GM12874 (cell line): ENCODE measurements around the gene ATXN7L1.

Source experiments
- CTCF ChIP-seq: IDR thresholded peaks from 2 replicates; pipeline ENCODE4 v1.5.1; 2011; ENCODE audit warnings: low read depth, mild to moderate bottlenecking, control low read depth, low read length, moderate library complexity; ENCODE audit not compliant: insufficient read depth

The ATXN7L1 gene

GRCh38 chr7:105829681-105830322, 46.6 kb downstream of the ATXN7L1 start:
- no peak for TF ChIP-seq CTCF

DNA sequence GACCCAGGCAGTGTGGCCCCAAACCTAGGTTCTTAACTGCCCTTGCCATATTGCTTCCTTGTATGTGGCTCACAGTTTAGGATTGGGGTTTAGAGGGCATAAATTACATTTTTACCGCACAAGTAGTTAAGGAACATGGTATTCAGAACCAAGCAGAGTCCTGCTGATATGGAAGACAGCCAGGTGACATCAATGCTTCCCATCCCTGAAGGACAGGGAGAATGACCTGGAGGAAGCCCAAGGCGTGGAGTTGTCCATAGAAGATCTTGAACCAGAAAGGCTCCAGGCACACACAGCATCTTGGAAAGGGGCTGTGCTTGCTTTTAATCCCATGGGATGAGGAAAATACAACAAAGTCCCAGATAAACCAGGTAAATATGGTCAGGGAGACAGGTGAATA, 48.3 kb downstream of the ATXN7L1 start:
- no peak for TF ChIP-seq CTCF

DNA sequence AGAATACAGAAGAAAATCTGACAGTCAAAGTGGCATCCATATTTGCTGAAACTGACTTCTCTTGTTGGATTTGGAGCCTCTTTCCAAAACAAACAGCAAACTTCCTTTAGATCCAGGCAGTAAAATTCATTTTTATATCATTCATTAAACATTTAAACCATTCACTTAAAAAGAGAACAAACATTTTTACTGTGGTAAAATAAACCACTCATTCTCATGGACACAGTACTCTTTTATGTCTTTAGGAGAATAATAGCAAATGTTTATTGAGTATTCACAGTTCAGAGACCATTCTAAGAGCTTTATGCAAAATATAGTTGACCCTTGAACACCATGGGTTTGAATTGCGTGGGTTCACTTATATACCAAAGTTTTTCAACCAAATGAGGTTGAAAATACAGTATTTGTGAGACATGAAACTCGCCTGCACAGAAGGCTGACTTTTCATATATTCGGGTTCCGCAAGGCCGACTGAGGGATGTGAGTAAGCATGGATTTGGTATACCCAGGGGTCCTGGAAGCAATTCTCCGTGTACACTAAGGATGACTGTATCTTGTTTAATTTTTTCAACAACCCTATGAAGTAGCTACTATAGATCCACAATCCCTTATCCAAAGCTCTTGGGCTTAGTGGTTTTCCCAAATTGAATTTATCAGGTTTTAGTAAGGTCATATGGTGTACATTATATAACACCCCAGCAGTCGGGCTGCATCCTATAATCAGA, 49.1 kb downstream of the ATXN7L1 start:
- no peak for TF ChIP-seq CTCF

- TF ChIP-seq CTCF, result no peak
Observed at GRCh38 chr7:105826143-105826542, 50.3 kb downstream of the ATXN7L1 start.

DNA sequence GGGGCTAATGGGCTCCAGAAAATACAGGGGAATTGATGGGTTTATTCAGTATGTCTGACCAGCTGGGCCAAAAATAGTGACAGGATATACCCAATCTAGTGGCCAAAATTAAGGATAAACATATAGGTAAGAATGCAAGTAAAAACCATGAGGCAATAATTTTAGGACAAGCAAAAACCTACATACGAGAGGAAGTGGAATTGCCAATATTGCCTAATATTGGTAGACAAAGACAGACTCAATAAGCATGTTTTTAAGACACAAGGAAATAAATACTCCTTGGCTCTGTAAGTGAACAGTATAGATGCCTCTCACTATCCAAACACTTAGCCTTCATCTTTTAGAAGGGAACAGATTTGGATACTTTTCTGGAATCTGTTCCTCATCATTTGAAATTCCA, 51.0 kb downstream of the ATXN7L1 start:
- no peak for TF ChIP-seq CTCF

- TF ChIP-seq CTCF, result no peak
Observed at GRCh38 chr7:105822806-105823205, 53.6 kb downstream of the ATXN7L1 start.

GRCh38 chr7:105821527-105821926, 54.9 kb downstream of the ATXN7L1 start:
- no peak for TF ChIP-seq CTCF
